Daoy (cell line): ENCODE data around the gene SPTLC3. TPM values are rescaled to one million over a fixed set of nuclear protein-coding genes. Genes with fewer than 3 reads are reported as not detected.
"Not testable (repeated sequence)": the region's sequence is repeated elsewhere in the genome, so short reads cannot be mapped to it uniquely, and the experiment has no call there.

Source experiments
- DNase-seq: peaks from one replicate; pipeline ENCODE4 v3.0.0-alpha.2; 2015; ENCODE audit warnings: low read depth
- total RNA-seq: library from RNA; depleted of rRNA; stranded (reverse); fragments of >200 nt; shearing (Covaris generic); gene quantifications from 2 replicates; pipeline ENCODE4 v1.2.3, GENCODE V29; 2014; rRNA removed

SPTLC3 gene
- 2.1 and 10.0 TPM in 2 replicates for total RNA-seq

DNA sequence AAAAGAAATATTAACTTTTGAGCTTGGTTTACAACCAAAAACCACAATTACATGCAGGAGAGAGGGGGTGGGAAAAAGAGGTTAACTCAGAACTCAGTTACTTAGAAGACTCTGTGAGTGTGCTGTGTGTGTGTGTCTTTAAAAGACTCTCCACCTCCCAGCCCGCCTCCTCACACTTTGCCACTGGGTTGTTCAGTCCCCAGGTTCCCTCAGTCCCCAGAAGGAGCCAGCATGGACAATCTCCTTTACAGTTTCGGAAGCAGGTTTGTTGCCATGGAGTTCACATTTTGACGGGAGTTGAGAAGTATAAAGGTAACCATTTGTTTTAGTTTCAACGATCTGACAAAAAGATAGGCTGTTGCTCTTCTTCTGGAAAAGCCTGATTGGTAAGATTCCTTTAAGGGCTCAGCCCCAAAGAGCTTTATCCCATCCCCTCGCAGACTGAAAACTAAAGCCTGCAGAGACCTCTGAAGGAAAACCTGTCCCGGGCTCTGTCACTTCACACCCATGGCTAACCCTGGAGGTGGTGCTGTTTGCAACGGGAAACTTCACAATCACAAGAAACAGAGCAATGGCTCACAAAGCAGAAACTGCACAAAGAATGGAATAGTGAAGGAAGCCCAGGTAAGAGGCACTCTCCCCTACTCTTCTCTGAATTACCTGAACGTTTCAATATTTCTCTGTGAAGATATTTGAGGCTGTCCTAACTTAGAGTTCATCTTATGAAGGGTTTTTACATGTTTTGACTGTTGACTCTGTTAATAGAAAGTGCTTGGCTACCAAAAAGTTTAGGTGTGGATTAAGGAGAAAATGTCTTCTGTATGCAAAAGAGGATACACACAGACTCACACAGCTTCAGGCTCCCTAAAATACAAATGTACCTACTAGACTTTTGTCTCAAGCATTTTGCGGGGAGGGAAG is at the start of gene SPTLC3:
Gene SPTLC3 (plus strand): TSS at position 212 of the 921 bp plus-strand sequence. CDS start 296 bp downstream, at position 508.
- peak; percentile 25 for DNase-seq

GRCh38 chr20:12961725-12962124 is 47.0 kb upstream of the SPTLC3 start:
- no peak for DNase-seq

DNA sequence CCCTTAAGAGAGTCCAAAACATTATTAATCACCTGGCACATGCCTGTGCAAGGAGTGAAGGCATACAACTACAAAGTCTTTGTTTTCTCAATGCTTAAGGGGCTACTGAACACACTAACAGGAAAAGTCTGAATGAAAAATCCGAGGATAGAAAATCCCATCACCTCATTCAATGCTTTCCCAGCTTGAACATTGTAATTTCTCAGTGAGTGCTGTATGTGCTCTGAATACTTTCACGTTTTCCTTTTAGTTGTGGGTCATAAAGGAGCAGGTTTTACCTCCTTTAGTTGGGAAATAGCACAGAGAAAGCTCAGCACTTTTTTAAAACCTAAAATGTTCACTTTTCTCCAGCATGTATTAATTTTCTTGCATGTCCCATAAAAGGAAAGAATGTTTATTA is 45.9 kb upstream of the SPTLC3 start:
- no peak for DNase-seq

DNA sequence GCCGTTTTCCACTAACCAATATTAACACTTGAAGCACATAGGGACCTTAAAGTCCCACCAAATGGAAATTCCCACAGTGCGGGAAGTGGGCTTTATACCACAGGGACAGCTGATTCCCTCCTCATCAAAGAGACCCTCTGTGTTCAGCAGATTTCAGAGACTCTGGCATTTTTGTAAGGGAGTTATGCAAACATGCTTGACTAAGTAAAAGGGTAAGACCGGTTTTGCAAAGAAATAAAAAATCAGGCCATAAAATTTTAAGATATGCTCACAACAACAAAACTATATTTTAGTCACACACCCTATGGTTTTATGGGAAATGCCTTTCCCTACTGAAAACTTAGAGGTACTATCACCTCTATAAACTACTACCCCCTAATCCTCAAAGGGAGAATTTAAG is 45.4 kb upstream of the SPTLC3 start:
- no peak for DNase-seq

DNA sequence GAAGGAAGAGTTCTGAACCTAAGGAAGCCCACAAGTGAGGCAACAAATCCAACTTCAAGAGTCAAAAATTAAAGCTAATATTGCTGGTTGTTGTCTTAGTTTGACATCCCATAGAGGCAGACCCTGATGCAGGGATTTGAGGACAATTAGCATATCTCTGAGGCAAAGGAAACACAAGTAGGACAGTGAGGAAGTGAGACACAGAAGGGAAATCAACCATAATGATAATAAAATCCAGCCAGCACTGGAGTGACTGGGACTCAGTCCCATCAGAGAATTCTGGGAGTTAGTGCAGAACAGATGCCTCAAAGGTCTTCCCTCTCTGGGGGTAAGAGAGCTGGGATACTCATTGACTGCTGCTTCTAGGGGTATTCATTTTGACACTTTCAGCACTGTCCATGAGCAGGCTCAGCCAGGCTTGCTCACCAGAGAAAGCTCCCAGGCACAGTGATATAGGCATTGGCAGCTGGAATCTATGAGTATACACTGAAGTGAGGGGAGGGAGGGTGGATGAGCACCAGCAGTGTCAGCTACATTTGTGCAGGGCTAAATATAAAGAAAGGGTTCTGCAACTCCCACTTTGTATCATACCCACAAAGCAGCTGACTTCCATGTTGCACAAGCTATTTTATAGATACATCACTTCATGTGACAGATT is 43.4 kb upstream of the SPTLC3 start:
- DNase-seq, result no peak

DNA sequence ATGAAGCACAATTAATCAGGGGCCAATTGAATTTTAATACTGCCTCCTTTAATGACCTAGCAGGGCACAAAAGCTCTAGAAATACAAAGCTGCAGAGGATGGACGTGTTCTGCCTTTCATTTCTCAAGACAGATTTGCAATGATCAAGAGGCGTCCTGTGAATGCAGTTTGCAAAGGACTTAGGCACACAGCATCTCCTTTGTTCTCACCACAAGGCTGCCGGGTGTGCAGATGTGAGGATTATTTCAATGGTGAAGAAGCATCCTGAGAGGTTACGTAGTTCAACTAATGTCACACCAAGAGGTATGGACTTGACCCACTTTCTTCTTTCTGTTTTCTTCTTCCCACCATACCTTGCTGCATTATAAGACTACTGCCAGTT is 42.9 kb upstream of the SPTLC3 start:
- DNase-seq, result no peak

GRCh38 chr20:12966468-12967085 is 42.2 kb upstream of the SPTLC3 start:
- DNase-seq, result peak; percentile 7

DNA sequence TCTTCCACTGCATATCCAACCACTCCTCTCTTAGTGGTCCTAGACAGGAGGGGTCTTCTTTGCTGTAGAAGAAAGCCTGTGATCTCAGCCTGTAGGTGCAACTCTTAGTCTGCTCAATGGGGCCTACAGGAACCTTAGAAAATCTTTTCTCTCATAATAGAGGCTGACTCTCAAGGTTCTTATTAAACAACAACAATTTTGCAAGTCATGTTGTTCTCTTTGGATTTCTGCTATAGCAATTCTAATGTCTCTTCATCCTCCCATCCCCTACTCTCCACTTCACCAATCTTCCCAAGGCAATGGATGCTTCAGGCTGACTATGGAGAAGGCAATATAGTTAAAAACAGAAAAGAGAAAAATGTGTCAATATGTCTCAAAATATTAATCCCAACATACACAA is 40.8 kb upstream of the SPTLC3 start:
- no peak for DNase-seq

DNA sequence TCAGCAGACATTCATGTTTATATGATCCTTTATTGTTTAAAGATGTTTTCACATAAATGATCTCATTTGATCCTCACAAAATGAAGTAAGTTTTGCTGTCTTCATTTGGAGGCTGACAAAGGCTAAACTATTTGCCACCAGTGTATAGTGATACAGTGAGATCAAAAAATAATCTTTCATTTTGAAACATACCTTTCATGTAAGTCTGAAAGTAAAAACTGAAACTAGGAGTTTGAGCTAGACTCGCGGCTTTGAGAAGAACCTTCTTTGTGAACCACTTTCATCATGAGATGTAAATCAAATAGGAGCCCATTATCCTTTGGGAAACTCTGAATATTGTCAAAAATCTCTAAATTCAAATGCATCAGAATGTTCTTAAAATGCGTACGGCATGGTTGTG is 40.3 kb upstream of the SPTLC3 start:
- no peak for DNase-seq

DNA sequence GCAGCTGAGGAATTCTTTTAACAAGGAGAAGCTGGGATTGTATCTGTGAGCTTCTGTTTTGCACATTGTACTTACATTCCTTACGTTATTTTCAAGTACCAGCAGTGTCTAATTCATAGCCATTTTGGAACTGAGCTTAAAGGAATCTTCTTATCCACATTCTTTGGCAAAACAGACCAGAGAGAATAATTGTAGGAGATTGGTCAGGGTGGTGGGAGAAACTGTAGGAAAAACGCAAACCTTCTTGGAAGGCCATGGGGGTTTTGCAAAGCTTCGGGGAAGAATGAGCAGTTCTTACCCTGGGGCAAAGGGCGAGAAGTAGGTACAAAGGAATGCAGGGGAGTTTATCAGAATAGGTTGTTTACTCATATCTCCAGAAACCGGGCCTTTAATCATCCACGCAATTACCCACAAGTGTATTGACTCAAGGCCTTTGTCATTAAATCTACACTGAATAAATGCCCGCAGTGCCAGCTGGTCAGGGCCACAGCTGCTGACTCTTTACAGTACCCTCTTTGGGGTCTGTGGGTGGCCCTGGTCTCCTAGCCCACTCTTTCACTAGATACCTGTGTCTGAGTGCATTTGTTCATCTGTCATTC is 39.6 kb upstream of the SPTLC3 start:
- DNase-seq, result no peak

- peak; percentile 21 for DNase-seq
Measured at GRCh38 chr20:12970372-12970821, 38.4 kb upstream of the SPTLC3 start.

- DNase-seq, result no peak
Measured at GRCh38 chr20:12975833-12976608, 32.8 kb upstream of the SPTLC3 start.

GRCh38 chr20:12976720-12977309 is 32.0 kb upstream of the SPTLC3 start:
- no peak for DNase-seq

DNA sequence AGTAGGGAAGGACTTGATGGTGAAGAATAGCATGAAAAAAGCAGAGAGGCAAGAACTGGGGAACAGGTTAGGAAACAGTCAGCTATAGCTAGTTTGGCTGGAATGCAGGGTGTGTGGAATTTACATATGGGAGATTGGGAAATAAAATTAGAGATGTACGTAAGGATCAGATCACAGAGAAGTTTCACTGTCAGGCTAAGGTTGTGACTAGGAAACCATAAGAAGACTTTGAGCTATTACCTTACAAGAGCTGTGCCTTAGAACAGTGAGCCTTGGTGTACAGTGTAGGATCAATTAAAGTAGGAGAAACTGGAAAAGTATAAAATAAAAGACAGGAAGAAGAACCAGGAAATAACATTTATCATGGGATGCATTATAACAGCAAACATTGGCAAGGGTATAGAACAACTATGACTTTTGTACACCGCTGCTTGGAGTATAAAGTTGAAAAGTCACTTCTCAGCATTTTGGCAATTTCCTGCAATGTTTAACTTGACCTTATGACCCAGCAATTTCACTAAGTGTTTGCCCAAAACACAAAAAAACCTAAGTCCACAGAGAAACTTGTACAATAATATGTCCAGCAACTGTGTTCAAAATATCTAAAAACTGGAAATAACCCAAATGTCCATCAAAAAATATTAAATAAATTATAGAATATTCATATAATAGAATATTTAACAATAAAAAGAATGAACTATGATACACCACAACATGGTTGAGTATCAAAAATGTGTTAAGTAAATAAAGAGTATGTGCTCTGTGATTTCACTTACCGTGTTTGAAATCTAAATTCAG is 31.2 kb upstream of the SPTLC3 start:
- no peak for DNase-seq

DNA sequence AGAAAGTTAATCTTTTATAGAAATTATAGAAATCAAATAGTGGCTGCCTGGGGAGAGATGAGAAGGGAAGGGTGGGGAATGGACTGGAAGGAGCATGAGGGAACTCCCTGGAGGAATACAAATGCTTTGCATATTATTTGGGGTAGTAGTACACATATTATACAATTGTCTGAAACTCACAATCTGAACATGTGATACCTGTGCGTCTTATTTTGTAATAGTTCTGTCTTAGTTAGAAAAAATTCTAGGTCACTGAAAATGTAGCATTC is 30.7 kb upstream of the SPTLC3 start:
- DNase-seq, result no peak

GRCh38 chr20:12978613-12979495 is 29.9 kb upstream of the SPTLC3 start:
- no peak for DNase-seq

GRCh38 chr20:12979713-12980112 is 29.1 kb upstream of the SPTLC3 start:
- not testable (repeated sequence) for DNase-seq

- no peak for DNase-seq
Measured at GRCh38 chr20:12982098-12982497, 26.7 kb upstream of the SPTLC3 start.

DNA sequence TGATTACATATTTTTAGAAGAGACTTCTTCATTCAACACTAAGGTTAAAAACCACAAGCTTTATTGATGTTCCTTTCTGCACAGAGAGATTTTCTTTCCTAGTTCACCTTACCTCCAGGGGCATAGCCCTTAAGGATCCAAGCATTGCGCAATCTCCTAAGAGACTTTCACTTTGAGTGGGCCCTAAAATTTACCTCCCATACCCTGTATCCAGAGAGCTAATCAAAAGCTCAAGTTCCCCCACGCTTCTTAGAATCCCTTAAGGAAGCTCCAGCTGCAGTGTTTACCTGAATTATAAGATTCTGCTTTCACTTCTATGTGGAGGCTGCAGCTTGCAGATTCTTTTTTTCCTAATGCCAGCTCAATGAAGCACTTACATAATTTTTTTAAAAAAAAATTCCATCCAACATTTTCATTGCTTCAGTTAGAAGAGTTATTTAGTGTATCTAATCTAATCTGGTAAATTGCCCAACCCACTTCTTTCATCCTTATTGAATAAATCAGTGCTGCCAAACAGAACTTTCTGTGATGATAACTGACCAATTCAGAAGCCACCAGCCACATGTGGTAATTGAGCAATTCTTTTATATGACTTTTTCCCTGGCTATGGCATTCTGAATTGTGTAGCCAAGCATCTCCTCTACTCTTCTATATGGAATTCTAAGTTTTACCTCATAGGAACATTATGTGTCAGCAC is 24.6 kb upstream of the SPTLC3 start:
- no peak for DNase-seq
